ENCODE results near the gene STK31.

DNA sequence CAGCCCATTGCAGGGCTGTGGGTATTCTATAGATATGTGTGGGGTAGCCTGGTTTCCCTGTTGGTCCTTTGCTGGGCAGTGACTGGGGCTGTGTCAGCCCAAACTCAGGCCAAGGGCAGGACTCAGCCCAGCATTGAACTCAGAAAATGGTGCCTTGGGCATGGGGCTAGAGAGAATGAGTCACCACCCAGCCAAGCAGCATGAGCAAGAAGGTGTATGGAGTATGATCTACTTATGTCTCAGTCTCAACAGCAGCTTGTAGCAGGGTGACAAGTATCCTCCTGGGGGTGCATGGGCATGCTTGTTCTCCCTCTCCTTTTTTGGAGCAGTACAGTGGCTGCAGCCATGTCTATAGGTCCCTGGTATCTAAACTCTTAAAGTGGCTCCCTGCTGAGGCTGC, 32.0 kb downstream of the STK31 start:
- TF ChIP-seq, protein P1, sequence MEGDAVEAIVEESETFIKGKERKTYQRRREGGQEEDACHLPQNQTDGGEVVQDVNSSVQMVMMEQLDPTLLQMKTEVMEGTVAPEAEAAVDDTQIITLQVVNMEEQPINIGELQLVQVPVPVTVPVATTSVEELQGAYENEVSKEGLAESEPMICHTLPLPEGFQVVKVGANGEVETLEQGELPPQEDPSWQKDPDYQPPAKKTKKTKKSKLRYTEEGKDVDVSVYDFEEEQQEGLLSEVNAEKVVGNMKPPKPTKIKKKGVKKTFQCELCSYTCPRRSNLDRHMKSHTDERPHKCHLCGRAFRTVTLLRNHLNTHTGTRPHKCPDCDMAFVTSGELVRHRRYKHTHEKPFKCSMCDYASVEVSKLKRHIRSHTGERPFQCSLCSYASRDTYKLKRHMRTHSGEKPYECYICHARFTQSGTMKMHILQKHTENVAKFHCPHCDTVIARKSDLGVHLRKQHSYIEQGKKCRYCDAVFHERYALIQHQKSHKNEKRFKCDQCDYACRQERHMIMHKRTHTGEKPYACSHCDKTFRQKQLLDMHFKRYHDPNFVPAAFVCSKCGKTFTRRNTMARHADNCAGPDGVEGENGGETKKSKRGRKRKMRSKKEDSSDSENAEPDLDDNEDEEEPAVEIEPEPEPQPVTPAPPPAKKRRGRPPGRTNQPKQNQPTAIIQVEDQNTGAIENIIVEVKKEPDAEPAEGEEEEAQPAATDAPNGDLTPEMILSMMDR (IDR thresholded peaks at IDR 0.05): no peak
- no peak for TF ChIP-seq POLR2A (IDR thresholded peaks at IDR 0.05)
